Panc1 (cell line): Measurements from ENCODE around the gene SLC22A23.

Experiments used
- CTCF ChIP-seq: fragments of 450-650 bp; IDR thresholded peaks from 2 replicates; pipeline ENCODE4 v1.5.1; 2017; ENCODE audit warnings: mild to moderate bottlenecking
- POLR2AphosphoS5 ChIP-seq: IDR thresholded peaks from 2 replicates; pipeline ENCODE4 v1.6.1; 2012; ENCODE audit warnings: mild to moderate bottlenecking, low read depth, low read length, moderate library complexity
- SIN3A ChIP-seq: IDR thresholded peaks from 2 replicates; pipeline ENCODE4 v1.6.1; 2012; ENCODE audit warnings: low read depth, mild to moderate bottlenecking, low read length, moderate library complexity, borderline replicate concordance; ENCODE audit not compliant: insufficient read depth
- TCF7L2 ChIP-seq: IDR thresholded peaks from 2 replicates; pipeline ENCODE4 v1.6.1; 2011; ENCODE audit warnings: mild to moderate bottlenecking, low read depth, low read length, inconsistent platforms
- TF ChIP-seq, protein P1 (sequence below), 2 experiments: IDR thresholded peaks; 2 replicates each; pipeline ENCODE4 v1.6.1; 2011 to 2012; ENCODE audit warnings: low read depth in 2 of 2, control low read depth in 1 of 2, low read length in 1 of 2, mild to moderate bottlenecking in 1 of 2, moderate library complexity in 1 of 2; ENCODE audit not compliant: insufficient read depth in 1 of 2

DNA sequence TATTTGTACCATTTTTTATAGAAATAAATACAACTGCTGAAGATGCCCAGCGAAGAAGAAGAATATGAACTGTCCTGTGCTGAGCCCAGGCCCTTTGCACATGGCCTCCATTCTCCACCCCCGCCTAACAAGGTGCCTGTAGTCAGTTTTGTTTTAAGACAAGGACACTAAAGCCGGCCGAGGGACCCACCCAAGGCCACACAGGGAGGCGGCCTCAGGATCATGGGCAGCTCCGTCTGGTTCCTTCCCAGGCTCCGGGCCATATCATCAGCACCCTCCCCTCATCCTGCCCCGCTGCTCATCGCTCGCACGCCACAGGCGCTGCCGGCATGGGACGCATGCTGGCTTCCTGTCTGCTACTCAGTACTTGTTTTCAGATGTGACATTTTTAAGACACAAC lies 176.8 kb downstream of the SLC22A23 start:
- TF ChIP-seq CTCF = no peak
- TF ChIP-seq POLR2AphosphoS5 = no peak
- TF ChIP-seq SIN3A = no peak
- no peak for TF ChIP-seq TCF7L2
- TF ChIP-seq, protein P1, sequence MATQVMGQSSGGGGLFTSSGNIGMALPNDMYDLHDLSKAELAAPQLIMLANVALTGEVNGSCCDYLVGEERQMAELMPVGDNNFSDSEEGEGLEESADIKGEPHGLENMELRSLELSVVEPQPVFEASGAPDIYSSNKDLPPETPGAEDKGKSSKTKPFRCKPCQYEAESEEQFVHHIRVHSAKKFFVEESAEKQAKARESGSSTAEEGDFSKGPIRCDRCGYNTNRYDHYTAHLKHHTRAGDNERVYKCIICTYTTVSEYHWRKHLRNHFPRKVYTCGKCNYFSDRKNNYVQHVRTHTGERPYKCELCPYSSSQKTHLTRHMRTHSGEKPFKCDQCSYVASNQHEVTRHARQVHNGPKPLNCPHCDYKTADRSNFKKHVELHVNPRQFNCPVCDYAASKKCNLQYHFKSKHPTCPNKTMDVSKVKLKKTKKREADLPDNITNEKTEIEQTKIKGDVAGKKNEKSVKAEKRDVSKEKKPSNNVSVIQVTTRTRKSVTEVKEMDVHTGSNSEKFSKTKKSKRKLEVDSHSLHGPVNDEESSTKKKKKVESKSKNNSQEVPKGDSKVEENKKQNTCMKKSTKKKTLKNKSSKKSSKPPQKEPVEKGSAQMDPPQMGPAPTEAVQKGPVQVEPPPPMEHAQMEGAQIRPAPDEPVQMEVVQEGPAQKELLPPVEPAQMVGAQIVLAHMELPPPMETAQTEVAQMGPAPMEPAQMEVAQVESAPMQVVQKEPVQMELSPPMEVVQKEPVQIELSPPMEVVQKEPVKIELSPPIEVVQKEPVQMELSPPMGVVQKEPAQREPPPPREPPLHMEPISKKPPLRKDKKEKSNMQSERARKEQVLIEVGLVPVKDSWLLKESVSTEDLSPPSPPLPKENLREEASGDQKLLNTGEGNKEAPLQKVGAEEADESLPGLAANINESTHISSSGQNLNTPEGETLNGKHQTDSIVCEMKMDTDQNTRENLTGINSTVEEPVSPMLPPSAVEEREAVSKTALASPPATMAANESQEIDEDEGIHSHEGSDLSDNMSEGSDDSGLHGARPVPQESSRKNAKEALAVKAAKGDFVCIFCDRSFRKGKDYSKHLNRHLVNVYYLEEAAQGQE (IDR thresholded peaks at IDR 0.05; ENCODE audit: insufficient read depth in 1 of 2, low read depth in 2 of 2, low read length in 1 of 2) = no peak
